ENCODE measurements around the gene CCL22.
"Not testable (repeated sequence)": the region's sequence is repeated elsewhere in the genome, so short reads cannot be mapped to it uniquely, and the experiment has no call there.

Gene CCL22

DNA sequence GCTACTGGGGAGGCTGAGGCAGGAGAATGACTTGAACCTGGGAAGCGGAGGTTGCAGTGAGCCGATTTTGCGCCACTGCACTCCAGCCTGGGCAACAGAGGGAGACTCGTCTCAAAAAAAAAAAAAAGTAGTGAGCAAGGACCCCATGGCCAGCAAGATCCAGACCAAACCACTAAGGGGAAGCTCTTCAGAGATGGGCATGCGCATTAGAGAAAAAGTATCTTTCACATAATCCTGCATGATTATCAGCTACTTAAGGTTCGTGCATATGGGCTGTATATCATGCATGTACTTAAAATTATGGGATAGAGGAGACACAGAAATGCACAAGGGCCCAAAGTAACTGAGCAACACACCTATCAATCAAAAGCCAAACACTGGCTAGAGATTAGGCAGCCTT, 10.7 kb upstream of the CCL22 start:
- DNase-seq (ENCODE audit: low read depth in 2 of 2): no peak

- DNase-seq (ENCODE audit: low read depth in 2 of 2): no peak
These were observed 10.3 kb upstream of the CCL22 start for GRCh38 chr16:57348327-57348726.

DNA sequence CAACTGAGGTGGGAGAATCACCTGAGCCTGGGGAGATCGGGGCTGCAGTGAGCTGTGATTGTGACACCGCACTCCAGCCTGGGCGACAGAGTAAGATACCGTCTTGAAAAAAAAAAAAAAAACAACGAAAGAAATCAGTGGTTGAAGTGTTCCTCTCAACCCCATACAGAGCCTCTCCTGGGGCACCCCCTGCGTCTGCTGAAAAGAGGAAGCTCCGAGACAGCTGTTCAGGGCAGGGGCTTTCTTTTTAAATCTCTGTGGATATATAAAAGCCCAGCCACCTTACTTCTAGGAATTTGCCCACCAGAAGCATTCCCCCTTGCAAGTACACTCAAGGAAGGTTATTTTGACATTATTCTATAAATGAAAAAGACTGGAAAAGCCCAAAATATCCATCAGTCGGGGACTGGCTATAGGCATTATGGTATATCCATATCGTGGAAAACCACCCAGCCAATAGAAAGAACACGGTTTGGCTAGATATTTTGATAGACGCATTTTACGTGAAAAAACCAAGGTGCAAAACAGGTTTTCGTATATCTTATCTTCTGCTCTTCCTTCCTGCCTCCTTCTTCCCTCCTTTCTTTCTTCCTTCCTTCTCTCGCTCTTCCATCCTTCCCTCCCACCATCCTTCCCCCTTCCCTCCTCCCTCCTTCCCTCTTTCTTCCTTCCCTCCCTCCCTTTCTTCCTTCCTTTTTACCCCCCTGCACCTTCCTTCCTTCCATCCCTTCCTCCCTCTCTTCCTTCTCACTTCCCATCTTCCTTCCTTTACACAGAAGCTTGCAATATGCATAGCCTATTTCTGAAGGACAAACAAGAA, 9.2 kb upstream of the CCL22 start:
- DNase-seq (ENCODE audit: low read depth in 2 of 2): no peak

GRCh38 chr16:57352636-57353047, 5.9 kb upstream of the CCL22 start:
- no peak for DNase-seq (ENCODE audit: low read depth in 2 of 2)

DNA sequence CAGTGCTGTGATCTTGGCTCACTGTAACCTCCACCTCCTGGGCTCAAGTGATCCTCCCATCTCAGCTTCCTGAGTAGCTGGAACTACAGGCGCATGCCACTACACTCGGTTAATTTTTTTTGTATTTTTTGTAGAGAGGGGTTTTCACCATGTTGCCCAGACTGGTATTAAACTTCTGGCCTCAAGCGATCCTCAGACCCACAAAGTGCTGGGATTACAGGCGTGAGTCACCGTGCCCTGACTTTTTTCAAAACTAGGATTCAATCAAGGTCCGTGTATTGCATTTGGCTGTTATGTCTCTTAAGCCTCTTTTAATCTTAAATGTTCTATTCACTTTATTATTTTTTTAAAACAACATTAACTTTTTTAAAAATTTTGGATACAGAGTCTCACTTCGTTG, 4.3 kb upstream of the CCL22 start:
- DNase-seq (ENCODE audit: low read depth in 2 of 2): no peak

DNA sequence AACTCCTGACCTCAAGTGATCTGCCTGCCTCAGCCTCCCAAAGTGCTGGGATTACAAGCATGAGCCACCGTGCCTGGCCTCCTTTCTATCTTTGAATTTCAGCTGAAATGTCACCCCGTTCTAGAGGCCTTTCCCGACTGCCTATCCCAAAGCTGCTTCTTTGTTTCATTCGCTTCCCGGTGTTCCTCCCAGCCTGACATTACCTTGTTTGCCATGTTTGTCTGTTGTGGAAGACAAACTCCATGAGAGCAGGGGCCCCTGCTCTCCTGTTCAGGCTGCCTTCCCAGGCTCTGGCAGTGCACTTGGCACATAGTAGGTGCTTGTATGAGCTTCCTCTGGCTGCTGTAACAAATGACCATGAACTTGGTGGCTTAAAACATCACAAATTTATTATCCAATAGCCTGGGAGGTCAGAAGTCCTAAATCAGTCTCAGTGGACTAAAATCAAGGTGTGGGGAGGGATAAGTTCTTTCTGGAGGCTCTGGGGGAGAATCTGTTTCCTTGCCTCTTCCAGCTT, 2.6 kb upstream of the CCL22 start:
- no peak for DNase-seq (ENCODE audit: low read depth in 2 of 2)

DNA sequence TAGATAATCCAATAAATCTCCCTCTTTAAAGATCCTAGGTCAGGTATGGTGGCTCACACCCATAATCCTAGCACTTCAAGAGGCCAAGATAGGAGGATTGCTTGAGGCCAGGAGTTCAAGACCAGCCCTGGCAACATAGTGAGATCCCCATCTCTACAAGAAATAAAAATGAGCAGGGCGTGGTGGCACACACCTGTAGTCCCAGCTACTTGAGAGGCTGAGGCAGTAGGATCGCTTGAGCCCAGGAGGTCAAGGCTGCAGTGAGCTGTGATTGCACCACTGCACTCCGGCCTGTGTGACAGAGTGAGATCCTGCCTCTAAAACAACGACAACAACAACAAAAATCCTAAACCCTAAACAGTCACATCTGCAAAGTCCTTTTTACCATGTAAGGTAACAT, 2.0 kb upstream of the CCL22 start:
- no peak for DNase-seq (ENCODE audit: low read depth in 2 of 2)

DNA sequence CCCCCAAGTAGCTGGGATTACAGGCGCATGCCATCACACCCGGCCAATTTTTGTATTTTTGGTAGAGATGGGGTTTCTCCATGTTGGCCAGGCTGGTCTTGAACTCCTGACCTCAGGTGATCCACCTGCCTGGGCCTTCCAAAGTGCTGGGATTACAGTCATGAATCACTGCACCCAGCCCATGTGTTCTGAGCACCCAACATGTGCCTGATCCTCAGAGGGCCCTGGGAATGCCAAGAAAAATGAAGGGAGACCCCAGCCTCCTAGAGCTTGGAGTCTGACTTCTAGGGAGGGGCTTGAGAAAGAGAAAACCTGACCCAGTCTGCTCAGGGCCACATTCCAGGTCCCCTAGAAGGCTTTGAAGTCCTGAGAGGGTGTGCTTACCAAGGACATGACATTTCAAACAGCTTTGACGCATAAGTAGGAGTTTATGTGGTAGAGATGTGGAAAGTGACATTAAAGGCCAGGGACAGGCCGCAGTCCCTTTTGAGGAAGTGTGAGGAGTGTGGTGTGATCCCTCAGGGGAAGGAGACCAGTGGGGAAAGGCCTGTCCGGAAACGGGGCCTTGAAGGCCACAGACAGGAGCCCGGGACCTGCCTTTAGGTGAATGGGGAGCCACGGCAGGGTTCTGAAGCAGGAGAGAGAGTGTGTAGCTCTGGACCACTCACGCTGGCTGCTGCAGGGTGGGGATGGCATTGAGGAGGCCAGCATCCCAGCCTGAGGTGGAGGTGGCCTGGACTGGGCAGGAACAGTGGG, 1.1 kb upstream of the CCL22 start:
- DNase-seq (ENCODE audit: low read depth in 2 of 2): no peak

DNA sequence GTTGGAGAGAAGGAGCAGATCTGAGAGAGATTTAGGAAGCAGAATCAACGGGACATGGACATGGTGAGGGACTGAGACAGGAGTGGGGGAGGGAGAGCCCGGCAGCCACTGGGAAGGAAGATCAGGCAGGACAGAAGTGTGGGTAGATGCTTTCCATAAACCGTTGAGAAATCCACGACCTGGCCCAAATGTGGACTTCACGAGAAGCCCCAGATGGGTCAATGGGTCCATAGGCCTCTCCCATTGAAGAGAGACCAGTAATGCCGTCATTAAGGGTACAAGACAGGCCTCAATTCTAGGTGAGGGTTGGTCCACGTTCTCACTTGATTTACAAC, 530 bp upstream of the CCL22 start:
- no peak for DNase-seq (ENCODE audit: low read depth in 2 of 2)

- DNase-seq (ENCODE audit: low read depth in 2 of 2): no peak
These were observed 1.8 kb downstream of the CCL22 start for GRCh38 chr16:57360321-57360935.

- DNase-seq (ENCODE audit: low read depth in 2 of 2): no peak
These were observed 2.8 kb downstream of the CCL22 start for GRCh38 chr16:57361404-57361803.

DNA sequence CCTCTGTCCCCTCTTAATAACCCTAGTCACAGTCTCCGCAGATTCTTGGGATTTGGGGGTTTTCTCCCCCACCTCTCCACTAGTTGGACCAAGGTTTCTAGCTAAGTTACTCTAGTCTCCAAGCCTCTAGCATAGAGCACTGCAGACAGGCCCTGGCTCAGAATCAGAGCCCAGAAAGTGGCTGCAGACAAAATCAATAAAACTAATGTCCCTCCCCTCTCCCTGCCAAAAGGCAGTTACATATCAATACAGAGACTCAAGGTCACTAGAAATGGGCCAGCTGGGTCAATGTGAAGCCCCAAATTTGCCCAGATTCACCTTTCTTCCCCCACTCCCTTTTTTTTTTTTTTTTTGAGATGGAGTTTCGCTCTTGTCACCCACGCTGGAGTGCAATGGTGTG, 5.6 kb downstream of the CCL22 start:
- no peak for DNase-seq (ENCODE audit: low read depth in 2 of 2)

DNA sequence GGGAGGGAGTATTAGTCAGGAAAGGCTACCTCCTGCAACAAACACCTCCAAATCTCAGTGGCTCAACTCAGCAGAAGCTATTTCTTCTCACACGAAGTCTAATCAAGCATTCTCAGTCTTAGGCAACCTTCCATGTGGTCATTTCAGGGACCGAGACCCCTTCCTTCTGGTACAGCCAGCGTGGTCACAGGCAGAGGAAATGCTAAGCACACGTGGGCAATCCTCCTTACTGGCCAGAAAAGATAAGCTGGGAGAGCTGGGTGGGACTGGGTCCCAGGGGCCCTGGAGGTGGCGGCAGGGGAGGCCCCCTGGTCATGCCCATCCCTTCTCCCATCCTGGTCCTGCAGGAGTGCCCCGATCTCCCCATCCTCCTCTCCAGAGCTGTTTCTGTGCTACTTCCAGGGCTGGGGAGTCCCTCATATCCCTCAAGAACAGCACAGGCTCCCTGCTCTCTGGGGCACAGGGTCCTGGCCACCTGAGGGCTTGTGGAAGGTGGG, 8.0 kb downstream of the CCL22 start:
- no peak for DNase-seq (ENCODE audit: low read depth in 2 of 2)

GRCh38 chr16:57367116-57367752, 8.7 kb downstream of the CCL22 start:
- no peak for DNase-seq (ENCODE audit: low read depth in 2 of 2)

GRCh38 chr16:57371494-57372371, 13.2 kb downstream of the CCL22 start:
- no peak for DNase-seq (ENCODE audit: low read depth in 2 of 2)

DNA sequence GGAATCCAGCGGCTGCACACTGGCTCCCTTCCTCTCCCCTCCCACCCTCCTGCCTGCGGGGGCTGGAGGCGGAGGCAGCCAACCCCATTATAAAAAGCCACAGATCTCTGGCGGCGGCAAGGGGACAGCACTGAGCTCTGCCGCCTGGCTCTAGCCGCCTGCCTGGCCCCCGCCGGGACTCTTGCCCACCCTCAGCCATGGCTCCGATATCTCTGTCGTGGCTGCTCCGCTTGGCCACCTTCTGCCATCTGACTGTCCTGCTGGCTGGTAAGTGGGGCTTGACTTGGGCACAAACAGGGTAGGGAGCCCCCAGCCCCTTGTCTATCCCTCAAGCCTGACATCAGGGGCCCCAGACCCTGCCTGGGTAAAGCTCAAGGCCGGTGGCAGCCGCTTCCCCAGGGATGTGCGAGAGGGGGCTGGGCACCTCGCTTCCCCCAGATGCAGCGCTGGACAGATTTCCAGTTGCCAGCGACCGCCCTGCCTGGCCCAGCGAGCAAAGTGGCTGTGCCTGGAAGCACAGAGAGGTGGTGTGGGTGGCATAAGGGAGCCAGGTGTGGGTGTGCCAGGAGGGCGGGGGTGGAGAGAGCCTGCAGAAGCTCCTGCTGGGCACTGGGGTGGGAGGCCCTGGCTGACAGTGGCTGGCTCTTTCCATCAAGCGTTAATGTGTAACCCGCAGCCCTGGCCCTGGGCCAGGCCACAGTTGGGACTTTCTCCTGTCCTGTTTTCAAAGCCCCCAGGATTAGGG, 14.0 kb downstream of the CCL22 start, which contains the start of gene CX3CL1:
Gene CX3CL1, plus strand, starts transcription at position 119 of the 745 bp plus-strand sequence. Its CDS starts 79 bp downstream, at position 198.
- DNase-seq (ENCODE audit: low read depth in 2 of 2): no peak

GRCh38 chr16:57373117-57373947, 14.7 kb downstream of the CCL22 start:
- DNase-seq (ENCODE audit: low read depth in 2 of 2): no peak

DNA sequence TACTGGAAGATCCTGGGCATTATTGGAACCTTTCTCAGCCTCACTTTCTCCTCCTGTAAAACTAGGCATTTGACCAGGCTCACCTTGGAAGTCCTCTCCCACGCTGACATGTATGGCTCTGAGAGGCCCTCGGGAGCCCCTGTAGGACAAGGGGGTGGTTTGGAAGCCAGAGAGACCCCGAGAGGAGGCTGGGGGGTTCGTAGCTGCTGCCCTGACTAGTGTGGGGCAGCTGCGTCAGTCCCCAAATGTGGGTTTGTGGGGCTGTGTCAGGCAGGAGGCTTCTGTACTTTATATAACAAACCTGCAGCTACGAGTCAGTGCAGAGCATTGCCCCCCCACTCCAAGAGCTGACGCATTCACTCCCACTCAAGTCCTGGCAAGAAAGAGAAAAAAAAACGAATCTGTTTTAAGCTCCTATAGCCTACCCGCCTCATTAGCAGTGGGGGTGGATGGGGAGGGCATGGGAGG, 15.5 kb downstream of the CCL22 start:
- DNase-seq (ENCODE audit: low read depth in 2 of 2): no peak

DNA sequence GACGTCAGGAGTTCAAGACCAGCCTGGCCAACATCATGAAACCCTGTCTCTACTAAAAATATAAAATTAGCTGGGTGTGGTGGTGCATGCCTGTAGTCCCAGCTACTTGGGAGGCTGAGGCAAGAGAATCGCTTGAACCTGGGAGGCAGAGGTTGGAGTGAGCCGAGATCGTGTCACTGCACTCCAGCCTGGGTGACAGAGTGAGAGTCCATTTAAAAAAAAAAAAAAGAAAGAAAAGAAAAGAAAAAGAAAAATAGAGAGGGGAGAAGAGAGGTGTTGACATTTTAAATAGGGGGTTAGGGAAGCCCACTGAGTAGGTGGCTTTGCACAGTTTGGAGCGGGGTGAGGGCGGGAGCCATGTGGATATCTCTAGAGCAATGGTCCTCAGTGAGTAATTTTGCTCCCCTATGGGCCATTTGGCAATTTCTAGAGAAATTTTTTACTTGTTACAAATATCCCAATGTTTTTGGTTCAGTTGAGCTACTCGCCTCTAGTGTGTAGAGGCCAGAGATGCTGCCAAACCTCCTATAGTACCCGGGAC, 16.4 kb downstream of the CCL22 start:
- DNase-seq (ENCODE audit: low read depth in 2 of 2): not testable (repeated sequence)

All from stimulated activated CD4-positive, alpha-beta T cell treated with anti-CD3 and anti-CD28 coated beads, Interleukin-4, amount 100 ng/mL, for 48 hours (primary cell).